HG03135 (cell line): ENCODE results near the gene MAD1L1.

Source experiments
- ATAC-seq: cut with Tn5 transposase; IDR thresholded peaks from one replicate; pipeline ENCODE4 v1.9.1; 2021; ENCODE audit warnings: mild to moderate bottlenecking, moderate library complexity; ENCODE audit not compliant: unreplicated experiment

Gene MAD1L1

DNA sequence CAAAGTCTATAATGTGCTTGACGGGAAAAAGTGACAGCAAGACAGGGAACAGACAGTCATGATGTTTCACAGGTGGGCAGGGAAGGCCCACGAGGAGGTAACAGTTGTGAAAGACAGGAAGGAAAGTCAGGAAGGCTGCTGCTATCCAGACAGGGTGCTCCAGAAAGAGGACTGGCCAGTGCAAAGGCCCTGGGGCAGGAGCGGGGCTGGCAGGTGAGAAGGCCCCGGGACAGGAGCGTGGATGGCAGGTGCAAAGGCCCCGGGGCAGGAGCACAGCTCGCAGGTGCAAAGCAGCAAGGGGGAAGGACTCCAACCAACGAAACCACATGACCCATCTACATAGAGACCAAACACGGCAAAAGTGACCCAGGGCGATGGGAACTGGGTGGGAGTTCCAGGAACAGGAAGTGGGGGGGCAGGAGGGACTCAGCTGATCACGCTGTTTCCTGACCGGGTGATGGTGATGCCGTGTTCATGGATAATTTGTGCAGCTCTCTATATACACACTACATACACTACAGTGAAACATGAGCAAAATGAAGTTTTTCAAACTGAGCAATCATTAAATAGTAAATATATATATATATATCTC, 138.2 kb downstream of the MAD1L1 start:
- ATAC-seq: no peak

DNA sequence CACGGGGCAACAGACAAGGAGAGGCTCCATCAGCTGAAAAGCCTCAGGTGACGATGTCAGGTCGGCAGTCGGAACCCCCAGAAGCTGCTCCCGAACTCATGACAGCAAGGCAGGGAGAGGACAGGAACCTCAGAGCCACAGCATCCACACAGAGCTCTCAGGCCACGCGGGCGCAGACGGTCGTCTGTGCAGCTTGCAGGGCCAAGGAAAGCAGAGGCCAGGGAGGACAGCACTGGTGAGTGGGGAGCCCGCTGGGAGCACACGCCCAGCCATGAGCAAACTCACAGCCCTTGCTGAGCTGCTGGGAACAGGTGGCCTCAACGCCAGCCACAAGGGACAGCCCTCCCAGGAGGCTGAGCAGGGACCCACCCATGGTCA, 138.9 kb downstream of the MAD1L1 start:
- no peak for ATAC-seq

DNA sequence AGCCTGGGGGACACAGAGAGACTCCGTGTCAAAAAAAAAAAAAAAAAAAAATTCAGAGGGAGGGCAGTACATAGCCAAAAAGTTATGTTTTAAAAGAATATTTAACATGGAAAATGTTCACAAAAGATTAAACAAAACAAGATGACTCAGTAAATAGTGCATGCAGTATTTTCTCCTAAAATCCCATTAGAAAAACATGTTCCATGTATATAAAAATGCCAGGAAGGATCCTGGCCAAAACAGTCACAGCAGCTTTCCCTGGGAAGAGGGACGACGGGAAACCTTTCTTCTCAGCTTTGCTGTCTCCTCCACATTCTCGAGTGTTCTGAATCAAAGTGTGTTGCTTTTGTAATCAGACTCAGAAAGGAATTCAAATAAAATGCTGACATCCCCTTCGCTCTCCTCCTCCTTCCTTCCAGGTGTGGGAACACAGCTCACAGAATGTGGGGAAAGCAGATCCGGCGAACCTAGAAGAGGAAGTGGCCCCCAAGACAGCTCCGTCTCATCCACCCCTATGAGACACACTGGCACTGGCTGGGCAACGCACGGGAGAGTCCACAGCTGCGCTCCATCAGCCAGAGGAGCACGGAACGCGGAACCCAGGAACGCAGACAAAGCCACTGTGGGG, 139.4 kb downstream of the MAD1L1 start:
- ATAC-seq: no peak

DNA sequence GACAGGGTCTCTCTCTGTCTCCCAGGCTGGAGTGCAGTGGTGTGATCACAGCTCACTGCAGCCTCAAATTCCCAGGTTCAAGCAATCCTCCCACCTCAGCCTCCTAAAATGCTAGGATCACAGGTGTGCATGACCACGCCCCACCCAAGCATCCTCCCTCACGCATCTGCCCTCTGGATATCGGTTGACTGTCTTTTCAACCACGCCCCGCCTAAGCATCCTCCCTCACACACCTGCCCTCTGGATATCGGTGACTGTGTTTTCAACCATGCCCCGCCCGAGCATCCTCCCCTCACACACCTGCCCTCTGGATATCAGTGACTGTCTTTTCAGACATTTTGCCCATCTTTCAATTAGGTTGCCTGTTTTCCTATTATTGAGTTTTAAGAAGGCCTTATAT, 140.5 kb downstream of the MAD1L1 start:
- ATAC-seq: no peak

DNA sequence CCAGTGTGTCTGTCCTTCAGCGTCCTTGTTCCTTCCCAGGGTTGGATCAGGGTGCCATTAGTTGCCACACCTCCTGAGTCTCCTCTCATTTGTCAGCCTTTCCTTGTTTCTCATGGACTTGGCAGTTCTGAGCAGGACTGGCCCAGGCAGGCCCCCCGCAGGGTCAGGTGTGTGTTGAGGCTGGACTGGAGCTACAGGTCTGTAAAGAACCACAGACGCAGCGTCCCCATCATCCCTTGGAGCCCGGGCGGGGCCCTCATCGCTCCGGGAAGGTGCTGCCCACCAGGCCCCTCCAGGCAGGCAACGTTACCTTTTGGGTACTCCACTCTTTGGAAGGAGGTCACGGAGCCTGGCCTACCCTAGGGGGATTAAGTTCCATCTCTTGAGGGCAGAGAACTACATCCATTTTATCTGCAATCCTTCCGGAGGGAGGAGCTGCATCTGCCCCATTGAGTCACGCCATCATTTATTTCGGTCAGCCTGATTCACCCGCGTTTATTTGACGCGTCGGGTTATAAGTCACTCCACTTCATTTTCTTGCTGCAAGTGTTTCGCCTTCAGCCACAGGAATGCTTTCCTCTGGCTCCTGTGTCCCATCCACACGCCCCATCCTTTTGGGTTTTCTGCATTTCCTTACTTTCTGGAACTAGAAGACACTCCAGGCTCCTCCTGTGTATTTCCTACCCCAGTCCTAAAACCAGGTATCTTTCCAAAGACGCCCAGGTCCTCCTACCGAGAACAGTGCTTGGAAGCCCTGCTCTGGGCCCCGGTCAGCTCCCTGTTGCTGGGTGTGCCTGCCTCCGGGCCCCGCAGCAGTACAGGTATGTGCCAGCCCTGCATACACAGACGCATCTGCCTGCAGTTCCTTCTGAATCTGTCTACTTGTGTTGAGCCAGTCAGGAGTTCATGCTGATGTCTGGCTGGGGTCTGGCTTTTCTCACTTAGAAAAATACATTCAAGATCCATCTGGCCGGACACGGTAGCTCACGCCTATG, 141.9 kb downstream of the MAD1L1 start:
- ATAC-seq: no peak

DNA sequence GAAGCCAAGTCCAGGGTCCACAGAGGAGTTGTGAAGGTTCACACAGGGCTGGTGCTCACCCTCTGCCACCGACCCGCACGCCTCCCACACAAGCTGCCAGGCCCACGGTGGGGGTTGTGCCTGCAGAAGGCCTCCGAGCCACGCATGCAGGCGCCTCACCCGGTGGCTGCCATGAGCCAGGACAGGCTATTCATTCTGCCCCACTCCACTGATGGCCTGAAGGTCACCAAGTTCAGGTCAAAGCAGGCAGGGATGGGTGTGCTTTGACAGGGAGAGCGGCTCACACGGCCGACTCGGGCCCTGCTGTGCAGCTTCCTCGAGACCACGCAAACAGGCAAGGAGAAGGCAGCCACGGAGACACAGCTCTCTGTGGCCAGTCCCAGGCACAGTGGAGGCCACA, 143.9 kb downstream of the MAD1L1 start:
- no peak for ATAC-seq

DNA sequence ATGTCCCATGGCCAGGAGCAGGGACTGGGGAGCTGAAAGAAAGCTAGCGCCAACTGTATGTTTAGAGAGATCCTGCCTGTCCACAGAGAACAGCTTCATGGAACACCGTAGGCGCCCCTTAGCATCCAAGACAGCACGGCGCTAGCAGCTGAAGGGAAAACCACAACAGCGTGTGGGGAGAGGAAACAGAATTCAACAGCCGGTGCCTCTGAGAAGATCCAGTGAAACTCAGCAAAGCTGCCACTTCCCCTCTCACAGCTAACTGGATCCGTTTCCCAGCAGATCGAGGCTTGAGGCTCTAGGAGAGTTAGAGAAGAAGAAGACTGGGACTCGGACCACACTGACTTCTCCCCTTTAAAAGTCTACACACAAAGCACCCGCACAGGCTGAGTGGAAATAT, 145.0 kb downstream of the MAD1L1 start:
- ATAC-seq: no peak

DNA sequence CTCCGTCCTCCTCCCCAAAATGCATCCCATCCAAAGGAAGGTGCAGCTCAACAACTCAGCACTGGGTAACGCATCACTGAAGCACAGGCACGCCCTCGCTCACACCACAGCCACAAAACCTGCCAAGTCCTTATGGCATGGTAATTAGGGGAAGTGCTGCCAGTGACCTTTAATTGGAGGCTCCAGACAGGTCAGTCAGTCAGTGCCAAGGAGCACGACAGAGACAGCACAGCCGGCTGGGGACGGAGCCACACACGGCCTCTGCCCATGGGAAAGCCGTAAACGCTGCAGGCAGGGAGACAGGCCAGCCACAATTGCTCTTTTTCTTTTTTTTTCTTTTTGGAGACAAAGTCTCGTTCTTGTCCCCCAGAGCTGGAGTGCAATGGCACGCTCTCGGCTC, 146.5 kb downstream of the MAD1L1 start:
- ATAC-seq: no peak

DNA sequence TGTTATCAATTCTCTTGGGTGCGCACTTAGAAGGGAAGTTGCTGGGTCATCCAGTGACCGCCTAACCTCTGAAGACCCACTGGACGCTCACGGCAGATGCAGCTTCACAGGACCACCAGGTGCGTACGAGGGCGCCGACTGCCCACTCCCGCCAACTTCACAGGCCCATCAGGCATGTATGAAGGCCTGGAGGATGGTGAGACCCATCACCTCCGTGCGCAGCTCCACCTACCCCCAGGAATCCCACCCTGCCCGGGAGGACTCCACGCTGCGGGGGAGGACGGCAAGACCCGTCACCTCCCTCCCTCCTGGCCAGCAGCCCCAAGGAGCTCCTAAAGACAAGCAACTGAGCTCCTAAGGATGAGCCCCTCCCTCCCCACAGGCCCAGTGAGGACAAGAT, 146.9 kb downstream of the MAD1L1 start:
- no peak for ATAC-seq

DNA sequence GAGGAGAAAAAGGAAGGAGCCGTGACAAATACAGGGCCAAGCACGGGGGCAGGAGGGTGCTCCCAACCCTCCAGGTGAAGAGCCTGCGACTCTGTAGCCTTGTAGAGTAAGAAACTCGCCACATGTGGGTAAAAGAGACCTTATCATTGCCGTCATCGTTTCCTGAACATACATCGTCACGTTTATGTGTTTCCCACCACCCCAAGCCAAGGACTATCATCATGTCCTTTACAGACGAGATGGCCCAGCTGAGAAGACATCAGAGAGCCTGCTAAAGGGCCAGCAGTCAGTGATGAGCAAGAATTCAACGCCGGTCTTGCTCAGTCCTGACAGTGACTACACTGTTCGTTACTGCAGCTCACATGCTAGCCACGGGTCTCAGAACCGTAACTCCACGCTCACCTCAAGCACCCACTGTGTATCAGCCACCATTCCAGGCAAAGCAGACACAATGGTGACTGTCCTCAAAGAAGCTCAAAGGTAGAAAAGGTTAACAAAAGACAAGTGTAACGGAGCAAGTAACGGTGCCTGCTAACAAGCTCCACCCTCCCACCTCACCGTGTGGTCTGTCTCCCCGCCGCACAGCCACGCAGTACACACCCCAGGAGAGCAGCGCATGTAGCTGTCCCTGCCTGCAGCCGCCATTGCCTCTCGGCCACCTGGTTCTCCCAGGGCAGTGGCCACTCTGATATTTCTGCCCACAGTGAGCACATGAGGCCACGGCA, 147.8 kb downstream of the MAD1L1 start:
- ATAC-seq: no peak

DNA sequence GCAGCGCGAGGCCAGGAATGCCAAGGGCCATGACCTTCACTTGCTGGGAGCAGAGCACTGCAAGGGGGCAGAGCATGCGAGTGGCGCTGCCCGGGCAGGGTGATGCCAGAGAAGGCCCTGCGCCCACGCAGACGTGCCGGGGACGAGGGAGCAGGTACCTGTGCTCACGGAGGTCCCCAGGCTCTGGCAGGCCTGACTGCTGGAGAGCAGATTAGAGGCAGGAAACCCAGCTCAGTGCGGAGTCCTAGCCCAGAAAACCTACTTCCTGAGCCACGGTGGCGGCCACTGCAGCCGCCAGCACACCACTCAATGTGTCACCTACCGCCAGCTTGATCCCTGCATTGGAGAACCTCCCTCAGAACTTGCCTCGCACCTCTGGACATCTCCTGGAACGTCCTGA, 148.4 kb downstream of the MAD1L1 start:
- ATAC-seq: no peak

DNA sequence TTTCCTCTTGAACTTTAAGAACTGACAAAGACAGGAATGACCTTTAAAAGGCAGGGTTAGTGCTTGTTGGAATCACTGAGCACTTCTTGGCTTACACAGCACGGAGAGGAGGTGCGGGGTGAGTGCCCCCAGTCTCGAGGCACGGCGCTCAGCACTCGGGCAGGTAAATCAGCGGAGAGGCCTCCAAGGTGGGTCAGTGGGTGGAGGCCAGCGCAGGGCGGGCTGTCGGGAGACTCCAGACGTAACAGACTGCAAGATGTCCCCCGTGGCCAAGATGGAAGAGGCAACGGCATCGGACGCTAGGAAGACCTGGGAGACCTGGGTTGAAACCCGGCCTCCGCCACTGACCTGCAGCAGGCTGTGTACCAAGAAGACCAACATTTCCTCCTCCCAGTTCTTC, 149.4 kb downstream of the MAD1L1 start:
- no peak for ATAC-seq

DNA sequence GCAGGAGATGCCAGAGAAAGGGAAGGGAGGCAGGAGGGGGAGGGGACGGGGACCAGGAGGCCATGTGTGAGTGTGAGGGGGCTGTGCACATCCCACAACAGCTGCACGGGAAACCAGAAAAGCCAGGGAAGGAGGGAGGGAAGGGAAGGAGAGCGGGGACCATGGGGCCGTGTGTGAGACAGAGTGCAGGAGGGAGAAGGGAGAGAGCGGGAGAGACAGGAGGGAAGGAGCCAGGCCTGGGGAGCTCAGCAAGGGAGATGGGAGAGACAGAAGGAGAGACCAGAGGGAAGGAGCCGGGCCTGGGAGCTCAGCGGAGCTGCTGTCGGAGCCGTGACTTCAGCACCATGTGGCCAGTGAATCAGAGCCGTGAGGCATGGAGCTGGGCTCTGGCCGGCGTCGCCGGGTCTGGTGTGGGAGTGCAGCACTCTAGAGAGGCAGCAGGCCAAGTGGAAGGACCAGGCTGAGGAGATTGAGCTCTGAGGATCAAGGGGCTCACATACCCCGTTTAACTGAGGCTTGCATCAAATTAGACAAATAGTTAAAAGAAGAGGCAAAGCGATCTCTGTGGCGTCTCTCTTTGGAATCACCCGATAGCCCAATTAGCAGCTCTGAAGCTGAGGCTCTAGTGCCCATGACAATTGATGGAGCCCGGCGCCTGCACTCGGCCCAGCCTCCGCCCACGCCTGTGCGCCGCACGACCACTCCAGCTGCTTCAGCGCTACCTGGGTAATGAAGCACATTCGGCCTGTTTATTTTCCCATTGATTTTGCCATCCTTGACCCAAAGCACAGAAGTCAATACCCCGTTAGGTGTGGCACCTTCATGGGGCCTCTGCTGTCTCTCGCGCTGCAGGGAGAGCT, 150.4 kb downstream of the MAD1L1 start:
- no peak for ATAC-seq

DNA sequence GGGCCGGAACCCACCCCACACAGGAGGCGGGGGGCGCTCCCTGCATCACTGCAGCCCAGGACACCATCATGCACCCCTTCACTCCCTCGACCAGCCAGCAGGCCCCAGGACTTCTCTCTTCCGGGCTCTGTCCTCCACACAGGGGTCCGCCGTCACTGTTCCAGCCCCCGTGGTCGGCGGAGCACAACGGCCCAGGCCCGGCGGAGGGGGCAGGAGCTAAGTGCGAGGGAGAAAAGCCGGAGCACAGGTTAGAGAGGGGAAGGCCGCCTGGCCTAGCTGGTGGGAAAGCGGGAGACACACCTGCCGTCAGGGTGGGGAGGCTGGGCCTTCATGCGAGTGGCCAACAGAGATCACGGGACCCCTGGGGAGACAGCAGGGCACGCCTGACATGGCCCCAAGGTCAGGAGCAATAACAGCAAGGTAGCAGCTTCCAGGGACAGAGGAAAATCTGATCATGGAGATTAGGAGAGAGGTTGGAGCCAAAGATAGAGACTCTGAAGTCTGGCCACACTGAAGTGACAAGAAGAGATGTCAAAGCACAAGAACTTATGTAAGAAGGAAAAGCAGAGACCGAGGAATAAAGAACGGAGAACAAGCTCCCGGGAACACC, 151.1 kb downstream of the MAD1L1 start:
- ATAC-seq: no peak

DNA sequence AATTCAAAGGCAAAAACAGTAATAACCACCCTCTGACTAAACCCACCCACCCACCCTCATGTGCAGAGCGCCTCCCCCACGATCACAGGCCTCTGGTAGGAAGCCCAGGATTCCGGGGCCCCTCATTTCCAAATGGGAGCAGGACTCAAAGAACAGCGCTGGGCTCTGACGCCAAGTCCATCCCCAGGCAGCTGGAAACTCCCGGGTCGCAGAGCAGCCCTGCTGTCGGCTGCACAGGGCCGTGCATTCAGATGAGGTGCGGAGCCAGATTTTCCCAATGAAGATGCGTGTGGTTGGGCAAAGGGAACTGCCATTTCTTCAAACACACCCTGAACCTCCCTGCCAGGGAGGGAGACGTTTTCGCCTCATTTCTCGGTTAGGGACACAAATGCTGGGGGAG, 152.3 kb downstream of the MAD1L1 start:
- ATAC-seq: no peak

DNA sequence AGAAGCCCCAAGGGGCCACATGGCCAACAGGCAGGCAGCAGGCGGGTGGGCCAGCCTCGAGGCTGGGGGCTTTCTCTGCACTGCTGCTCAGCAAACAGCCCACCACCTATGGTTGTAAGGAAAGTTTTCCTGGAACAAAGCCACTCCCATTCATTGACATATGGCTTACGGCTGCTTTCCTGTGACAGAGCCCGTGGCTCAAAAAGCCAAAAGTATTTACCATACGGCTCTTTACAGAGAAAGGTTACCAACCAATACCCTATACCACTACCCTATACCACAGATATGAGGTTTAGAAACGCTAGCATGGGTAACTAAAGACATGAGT, 152.7 kb downstream of the MAD1L1 start:
- ATAC-seq: no peak

DNA sequence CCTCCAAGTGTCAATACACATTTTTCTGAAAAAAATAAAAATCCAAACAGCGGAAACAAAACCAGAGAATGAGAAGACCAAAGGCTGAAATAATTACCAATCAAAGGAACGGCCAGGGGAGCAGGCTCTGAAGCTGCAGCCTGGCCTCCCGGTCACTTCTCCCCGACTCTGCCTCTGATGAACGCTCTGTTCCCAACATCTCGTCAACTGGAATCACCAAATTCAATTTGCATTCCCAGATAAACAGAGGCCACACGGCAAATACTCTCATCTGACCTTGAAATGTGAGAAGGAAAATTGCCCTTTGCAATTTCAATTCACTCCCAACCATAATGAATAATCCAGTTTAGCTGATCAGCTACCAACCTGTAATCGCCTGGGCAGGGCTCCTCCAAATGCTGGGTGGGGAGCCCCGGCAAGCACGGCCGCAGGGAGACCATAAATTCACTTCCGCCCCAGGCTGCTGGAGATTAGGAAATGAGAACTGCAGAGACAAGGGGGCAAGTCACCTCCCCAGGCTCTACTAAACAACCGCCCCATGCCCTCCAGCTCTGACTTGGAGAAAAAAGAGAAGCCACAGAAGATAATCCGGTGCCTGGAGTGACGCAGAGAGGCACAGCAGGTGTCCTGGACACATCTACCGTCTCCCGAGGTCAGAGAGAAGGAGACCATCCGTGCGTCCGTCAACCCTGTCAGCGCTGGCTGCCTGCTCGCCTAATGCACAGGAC, 153.2 kb downstream of the MAD1L1 start:
- no peak for ATAC-seq

DNA sequence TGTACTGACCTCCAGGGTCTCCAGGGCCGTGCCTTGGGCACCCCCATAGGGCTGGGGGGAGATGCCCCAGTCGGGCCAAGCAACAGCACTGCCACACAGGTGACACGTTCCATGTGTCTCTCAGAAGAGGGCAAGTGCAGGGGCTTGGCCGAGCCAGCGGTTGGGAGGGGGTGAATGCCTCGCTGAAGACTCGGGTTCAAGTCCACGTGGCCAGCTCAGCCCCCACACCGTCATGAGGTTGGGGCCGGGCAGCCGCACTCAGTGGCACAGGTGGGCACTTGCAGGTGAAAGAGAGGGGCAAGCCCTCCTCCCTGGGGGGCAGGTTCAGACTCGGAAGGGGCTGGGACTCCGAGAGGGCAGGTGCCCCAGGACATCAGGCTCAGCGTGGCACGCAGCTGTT, 153.8 kb downstream of the MAD1L1 start:
- ATAC-seq: no peak

DNA sequence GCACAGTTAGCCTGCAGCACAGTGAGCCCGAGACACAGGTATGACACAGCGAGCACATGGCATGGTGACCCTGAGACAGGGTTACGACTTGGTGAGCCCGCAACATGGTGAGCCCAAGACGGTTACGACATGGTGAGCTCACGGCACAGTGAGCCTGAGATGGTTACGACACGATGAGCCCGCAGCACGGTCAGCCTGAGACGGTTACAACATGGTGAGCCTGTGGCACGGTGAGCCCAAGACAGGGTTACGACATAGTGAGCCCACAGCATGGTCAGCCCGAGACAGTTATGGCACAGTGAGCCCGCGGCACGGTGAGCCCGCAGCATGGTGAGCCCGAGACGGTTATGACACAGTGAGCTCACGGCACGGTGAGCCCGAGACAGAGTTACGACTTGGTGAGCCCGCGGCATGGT, 156.1 kb downstream of the MAD1L1 start:
- no peak for ATAC-seq
